Measurements from ENCODE around the gene APBA2.

The APBA2 gene

DNA sequence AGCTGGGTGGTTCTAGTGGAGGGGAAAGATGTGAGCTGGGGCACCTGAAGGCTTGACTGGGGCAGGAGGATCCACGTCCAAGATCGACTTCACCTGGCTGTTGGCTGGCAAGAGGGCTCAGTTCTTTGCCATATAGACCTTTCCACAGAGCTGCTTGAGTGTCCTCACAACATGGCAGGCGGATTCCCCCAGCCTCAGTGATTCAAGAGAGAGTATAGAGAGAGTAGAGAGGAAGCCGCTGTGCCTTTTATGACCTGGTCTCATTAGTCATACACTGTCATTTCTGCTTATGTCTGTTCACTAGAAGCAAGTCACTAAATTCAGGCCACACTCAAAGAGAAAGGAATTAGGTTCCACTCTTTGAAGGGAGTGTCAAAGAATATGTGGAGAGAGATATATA lies 101.6 kb downstream of the APBA2 start:
- Histone ChIP-seq H3K36me3 (ENCODE audit: control insufficient read depth in 2 of 2, insufficient read depth in 1 of 2, low read length in 2 of 2) (no peaks in the 10 kb centered on the region), H3K9me3 (ENCODE audit: control insufficient read depth, insufficient read depth, low read depth, low read length) (no peaks in the 10 kb centered on the region), H3K4me3 (ENCODE audit: low read depth, low read length) (no peak overlapping the region), H3K27ac (ENCODE audit: extremely low read depth, low read depth, low read length) (no peak overlapping the region), H3K4me1 (ENCODE audit: control insufficient read depth, insufficient read depth, low read length) (no peaks in the 10 kb centered on the region)
- CTCF ChIA-PET = interaction anchor here (0.8 kb wide), 1 partner anchor 33 kb away, joined by 3 read pairs; no protein-coding TSS in a partner anchor
- POLR2A ChIA-PET = no interaction called here
- no peak for TF ChIP-seq ZNF175 (tag by site-specific recombination; IDR thresholded peaks at IDR 0.05)
- no peak for TF ChIP-seq ZNF785 (tag by site-specific recombination; IDR thresholded peaks at IDR 0.05)
- TF ChIP-seq ZNF132 (tag by site-specific recombination; IDR thresholded peaks at IDR 0.05; ENCODE audit: borderline replicate concordance) = no peak
- no peak for TF ChIP-seq ZBTB17 (tag by site-specific recombination; IDR thresholded peaks at IDR 0.05)
- TF ChIP-seq ZXDB (tag by site-specific recombination; IDR thresholded peaks at IDR 0.05) = no peak
- no peak for TF ChIP-seq ZFP3 (tag by site-specific recombination; IDR thresholded peaks at IDR 0.05; ENCODE audit: low read depth)
- no peak for TF ChIP-seq ZNF654 (tag by site-specific recombination; IDR thresholded peaks at IDR 0.05; ENCODE audit: low read depth)
- no peak for TF ChIP-seq ZNF600 (tag by site-specific recombination; IDR thresholded peaks at IDR 0.05)
- TF ChIP-seq PRDM4 (tag by site-specific recombination; IDR thresholded peaks at IDR 0.05) = no peak
- TF ChIP-seq ZNF366 (tag by site-specific recombination; conservative IDR thresholded peaks at IDR 0.05) = no peak
- TF ChIP-seq ZSCAN4 (tag by site-specific recombination; IDR thresholded peaks at IDR 0.05) = no peak
- no peak for TF ChIP-seq ZNF548 (tag by site-specific recombination; IDR thresholded peaks at IDR 0.05)
- no peak for TF ChIP-seq ZNF138 (tag by site-specific recombination; IDR thresholded peaks at IDR 0.05; ENCODE audit: borderline replicate concordance)
- TF ChIP-seq ZNF24 (tag by site-specific recombination; IDR thresholded peaks at IDR 0.05) = no peak
- no peak for TF ChIP-seq RBAK (tag by site-specific recombination; IDR thresholded peaks at IDR 0.05)
- no peak for TF ChIP-seq ZBTB10 (tag by site-specific recombination; IDR thresholded peaks at IDR 0.05)
- TF ChIP-seq ZNF18 (tag by site-specific recombination; IDR thresholded peaks at IDR 0.05) = no peak
- TF ChIP-seq ZIC2 (tag by site-specific recombination; IDR thresholded peaks at IDR 0.05) = no peak
- TF ChIP-seq, protein P1, sequence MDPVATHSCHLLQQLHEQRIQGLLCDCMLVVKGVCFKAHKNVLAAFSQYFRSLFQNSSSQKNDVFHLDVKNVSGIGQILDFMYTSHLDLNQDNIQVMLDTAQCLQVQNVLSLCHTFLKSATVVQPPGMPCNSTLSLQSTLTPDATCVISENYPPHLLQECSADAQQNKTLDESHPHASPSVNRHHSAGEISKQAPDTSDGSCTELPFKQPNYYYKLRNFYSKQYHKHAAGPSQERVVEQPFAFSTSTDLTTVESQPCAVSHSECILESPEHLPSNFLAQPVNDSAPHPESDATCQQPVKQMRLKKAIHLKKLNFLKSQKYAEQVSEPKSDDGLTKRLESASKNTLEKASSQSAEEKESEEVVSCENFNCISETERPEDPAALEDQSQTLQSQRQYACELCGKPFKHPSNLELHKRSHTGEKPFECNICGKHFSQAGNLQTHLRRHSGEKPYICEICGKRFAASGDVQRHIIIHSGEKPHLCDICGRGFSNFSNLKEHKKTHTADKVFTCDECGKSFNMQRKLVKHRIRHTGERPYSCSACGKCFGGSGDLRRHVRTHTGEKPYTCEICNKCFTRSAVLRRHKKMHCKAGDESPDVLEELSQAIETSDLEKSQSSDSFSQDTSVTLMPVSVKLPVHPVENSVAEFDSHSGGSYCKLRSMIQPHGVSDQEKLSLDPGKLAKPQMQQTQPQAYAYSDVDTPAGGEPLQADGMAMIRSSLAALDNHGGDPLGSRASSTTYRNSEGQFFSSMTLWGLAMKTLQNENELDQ (tag by site-specific recombination; IDR thresholded peaks at IDR 0.05; ENCODE audit: low read depth) = no peak
- TF ChIP-seq GFI1B (tag by site-specific recombination; IDR thresholded peaks at IDR 0.05) = no peak
